Measurements from ENCODE around the gene FRAT2.
"Not testable (repeated sequence)": the region's sequence is repeated elsewhere in the genome, so short reads cannot be mapped to it uniquely, and the experiment has no call there.

FRAT2 gene

GRCh38 chr10:97290576-97291356 lies 43.8 kb downstream of the FRAT2 start:
- not testable (repeated sequence) for DNase-seq

GRCh38 chr10:97290076-97290475 lies 44.5 kb downstream of the FRAT2 start:
- DNase-seq, result not testable (repeated sequence)

Measured in T-helper 1 cell (primary cell).